GM12878 (cell line): ENCODE results near the gene GRIN2A.

ENCODE experiments used
- EP300 ChIP-seq, 2 experiments: fragments of 150-350 bp in 1 of 2; IDR thresholded peaks; 2 replicates each; pipeline ENCODE4 v1.6.1; 2011 to 2012; ENCODE audit warnings: low read depth in 2 of 2, low read length in 2 of 2, borderline replicate concordance in 1 of 2, improper control_type of control experiment in 1 of 2, inconsistent platforms in 1 of 2; ENCODE audit not compliant: control insufficient read depth in 1 of 2
- HDAC6 ChIP-seq: fragments of 200-600 bp; sonication (generic); IDR thresholded peaks from one replicate; pipeline ENCODE4 v1.8.0; 2017; ENCODE audit warnings: antibody characterized with exemption; ENCODE audit not compliant: unreplicated experiment
- PAX8 ChIP-seq: fragments of 450-650 bp; IDR thresholded peaks from 2 replicates; pipeline ENCODE4 v1.6.1; 2017; ENCODE audit warnings: mild to moderate bottlenecking, moderate library complexity
- POLR2A ChIP-seq: IDR thresholded peaks from 2 replicates; pipeline ENCODE4 v1.6.1; 2011; ENCODE audit warnings: low read depth, mild to moderate bottlenecking, low read length
- RAD21 ChIP-seq: IDR thresholded peaks from 2 replicates; pipeline ENCODE4 v1.6.1; 2011; ENCODE audit warnings: mild to moderate bottlenecking, low read depth, low read length, moderate library complexity; ENCODE audit not compliant: insufficient read depth
- RFX5 ChIP-seq: IDR thresholded peaks from 2 replicates; pipeline ENCODE4 v1.6.1; 2011; ENCODE audit warnings: low read depth, low read length, improper control_type of control experiment
- SIN3A ChIP-seq: IDR thresholded peaks from 2 replicates; pipeline ENCODE4 v1.6.1; 2012; ENCODE audit warnings: low read depth, low read length, improper control_type of control experiment
- SPI1 ChIP-seq: IDR thresholded peaks from 2 replicates; pipeline ENCODE4 v1.6.1; 2011; ENCODE audit warnings: low read depth, mild to moderate bottlenecking, low read length, moderate library complexity, borderline replicate concordance; ENCODE audit not compliant: insufficient read depth
- TCF7 ChIP-seq: IDR thresholded peaks from 2 replicates; pipeline ENCODE4 v1.6.1; 2014; ENCODE audit warnings: antibody characterized with exemption, borderline replicate concordance
- TF ChIP-seq, protein P1 (sequence below), 3 experiments: IDR thresholded peaks in 2 of 3; conservative IDR thresholded peaks in 1 of 3; 2 replicates each; pipeline ENCODE4 v1.5.1; 2011; ENCODE audit warnings: low read depth in 3 of 3, low read length in 3 of 3, mild to moderate bottlenecking in 3 of 3, control low read depth in 2 of 3, moderate library complexity in 2 of 3, inconsistent platforms in 1 of 3, mixed read lengths in 1 of 3; ENCODE audit not compliant: control insufficient read depth in 2 of 3, insufficient read depth in 1 of 3; ENCODE audit errors: extremely low read depth in 1 of 3

DNA sequence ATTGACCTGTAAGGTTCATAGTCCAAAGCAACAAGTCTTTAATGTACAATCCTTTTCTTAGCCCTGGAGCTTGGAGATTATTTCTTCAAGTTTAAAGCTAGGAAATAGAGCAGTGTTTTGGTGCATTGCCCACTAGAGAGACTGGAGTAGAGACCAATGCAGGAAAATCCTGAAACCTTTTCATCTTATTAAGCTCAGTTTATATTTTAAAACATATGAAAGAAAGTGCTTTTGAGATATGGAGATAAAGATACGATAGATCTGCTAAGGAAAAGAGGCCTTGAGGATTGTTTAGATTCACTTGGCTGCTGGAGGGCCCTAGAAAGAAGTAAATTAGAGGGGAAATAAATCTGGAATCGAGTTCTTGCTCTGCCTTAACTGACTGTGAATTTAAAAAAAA lies 212.0 kb downstream of the GRIN2A start:
- TF ChIP-seq, protein P1, sequence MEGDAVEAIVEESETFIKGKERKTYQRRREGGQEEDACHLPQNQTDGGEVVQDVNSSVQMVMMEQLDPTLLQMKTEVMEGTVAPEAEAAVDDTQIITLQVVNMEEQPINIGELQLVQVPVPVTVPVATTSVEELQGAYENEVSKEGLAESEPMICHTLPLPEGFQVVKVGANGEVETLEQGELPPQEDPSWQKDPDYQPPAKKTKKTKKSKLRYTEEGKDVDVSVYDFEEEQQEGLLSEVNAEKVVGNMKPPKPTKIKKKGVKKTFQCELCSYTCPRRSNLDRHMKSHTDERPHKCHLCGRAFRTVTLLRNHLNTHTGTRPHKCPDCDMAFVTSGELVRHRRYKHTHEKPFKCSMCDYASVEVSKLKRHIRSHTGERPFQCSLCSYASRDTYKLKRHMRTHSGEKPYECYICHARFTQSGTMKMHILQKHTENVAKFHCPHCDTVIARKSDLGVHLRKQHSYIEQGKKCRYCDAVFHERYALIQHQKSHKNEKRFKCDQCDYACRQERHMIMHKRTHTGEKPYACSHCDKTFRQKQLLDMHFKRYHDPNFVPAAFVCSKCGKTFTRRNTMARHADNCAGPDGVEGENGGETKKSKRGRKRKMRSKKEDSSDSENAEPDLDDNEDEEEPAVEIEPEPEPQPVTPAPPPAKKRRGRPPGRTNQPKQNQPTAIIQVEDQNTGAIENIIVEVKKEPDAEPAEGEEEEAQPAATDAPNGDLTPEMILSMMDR (IDR thresholded peaks at IDR 0.05 in 2 of 3, conservative IDR thresholded peaks at IDR 0.05 in 1 of 3; ENCODE audit: control insufficient read depth in 2 of 3, extremely low read depth in 1 of 3, insufficient read depth in 1 of 3, low read depth in 3 of 3, low read length in 3 of 3), result no peak
- TF ChIP-seq POLR2A, result no peak
- TF ChIP-seq RAD21, result no peak
- TF ChIP-seq EP300 (IDR thresholded peaks at IDR 0.05; ENCODE audit: borderline replicate concordance in 1 of 2, control insufficient read depth in 1 of 2, low read depth in 2 of 2, low read length in 2 of 2), result no peak
- TF ChIP-seq TCF7, result no peak
- no peak for TF ChIP-seq RFX5
- TF ChIP-seq PAX8, result no peak
- TF ChIP-seq SIN3A, result no peak
- no peak for TF ChIP-seq HDAC6
- TF ChIP-seq SPI1, result no peak
